ENCODE data around the gene CDR2.
"Not testable (repeated sequence)": the region's sequence is repeated elsewhere in the genome, so short reads cannot be mapped to it uniquely, and the experiment has no call there.

The CDR2 gene

DNA sequence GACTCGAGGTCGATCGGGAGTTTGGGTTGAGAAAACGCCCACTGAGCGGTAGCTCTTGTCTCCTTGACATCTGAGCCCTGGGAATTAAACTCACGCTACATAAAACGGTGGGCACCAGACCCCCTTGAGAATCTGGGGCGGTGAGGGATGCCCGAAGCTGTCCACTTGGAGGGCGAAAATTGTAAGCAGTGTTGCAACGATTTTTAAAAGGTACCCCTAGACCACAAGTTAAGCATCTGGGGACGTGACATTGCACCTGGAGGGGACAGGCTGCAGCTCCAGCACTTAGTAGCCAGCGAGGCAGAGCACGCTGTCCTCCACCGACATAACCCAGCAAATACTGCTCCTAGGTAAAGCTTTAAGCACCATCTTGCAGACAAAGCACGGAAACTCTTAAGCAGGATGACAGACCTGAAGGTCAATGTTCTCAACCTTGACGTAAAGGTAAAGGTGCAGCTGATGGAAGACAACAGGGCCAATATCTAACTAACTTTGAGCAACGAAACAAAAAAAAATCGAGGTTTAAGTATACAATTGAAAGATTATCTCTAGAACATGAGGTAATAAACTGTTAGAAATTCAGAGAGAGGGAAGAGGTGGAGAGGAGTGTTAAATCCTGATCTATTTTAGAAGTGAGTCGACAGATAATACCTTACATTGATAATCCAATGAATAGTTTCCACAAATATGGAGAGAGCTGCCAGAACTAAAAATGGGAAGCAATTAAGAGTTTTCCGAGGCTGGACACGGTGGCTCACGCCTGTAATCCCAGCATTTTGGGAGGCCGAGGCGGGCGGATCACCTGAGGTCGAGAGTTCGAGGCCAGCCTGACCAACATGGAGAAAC is 921 bp upstream of the CDR2 start:
- no peak for DNase-seq

DNA sequence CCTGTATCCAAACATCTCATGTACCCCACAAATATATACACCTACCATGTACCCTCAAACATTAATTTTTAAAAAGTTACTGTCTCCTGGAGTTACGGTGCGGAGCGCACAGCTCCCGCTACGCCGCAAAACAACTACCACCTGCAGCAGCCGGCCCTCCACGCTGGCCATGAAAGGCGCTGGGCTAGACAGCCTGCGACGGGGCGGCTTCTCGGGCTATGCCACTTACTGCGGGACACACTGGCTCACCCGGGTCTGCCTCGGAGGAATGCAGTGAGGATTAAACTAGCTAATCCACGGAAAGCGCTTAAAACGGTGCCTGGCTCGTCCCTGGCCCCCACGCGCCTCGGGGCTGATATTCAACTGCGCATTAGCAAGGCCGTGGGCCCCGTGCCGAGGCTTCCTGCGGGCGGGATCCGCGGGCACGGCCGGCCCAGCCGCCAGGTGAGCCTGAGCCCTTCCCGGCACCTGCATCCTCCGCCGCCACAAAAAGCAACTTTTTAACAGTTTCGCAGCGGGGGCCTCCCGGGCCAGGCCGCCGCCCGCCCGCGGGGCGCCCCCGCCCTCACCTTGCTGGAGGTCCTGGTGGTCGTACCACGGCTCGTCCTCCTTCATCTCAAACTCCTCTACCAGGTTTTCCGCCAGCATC is 633 bp downstream of the CDR2 start:
- DNase-seq, result peak; percentile 48

DNA sequence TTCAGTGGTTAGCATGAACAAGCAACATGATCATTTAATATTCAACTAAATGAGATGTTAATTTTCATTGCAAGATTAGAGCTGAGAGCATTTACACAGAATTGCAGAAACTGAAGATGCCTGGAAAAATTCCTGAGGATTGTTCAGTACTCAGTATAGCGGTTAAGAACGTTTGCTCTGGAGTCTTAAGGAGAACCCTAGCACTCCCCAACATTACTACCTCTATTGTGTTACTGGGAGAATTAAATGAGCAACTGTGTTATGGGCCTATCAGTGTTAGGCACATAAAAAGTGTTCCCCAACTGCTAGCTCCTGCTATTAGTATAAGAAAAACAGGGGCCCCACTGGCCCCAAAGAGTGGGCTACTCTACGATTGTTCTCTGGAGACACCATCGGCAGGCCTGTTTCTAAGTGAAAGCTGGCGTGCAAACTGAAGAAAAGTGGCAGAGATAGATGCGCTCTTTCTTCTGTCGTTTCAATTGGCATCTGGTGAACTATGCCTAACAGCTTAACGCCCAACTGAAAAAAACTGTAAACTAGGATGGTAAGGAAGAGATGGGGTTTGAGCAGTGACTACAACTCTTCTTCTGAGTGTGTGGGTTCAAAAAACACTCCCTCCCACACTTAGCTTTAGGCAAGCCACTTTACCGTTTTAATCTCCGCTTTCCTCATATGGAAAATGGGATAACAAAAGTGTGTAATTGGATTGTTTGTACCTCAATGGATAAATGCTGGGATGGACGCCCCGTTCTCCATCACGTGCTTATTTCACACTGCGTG is 1.3 kb downstream of the CDR2 start:
- DNase-seq, result no peak

- no peak for DNase-seq
These were observed 4.2 kb downstream of the CDR2 start for GRCh38 chr16:22370038-22370820.

DNA sequence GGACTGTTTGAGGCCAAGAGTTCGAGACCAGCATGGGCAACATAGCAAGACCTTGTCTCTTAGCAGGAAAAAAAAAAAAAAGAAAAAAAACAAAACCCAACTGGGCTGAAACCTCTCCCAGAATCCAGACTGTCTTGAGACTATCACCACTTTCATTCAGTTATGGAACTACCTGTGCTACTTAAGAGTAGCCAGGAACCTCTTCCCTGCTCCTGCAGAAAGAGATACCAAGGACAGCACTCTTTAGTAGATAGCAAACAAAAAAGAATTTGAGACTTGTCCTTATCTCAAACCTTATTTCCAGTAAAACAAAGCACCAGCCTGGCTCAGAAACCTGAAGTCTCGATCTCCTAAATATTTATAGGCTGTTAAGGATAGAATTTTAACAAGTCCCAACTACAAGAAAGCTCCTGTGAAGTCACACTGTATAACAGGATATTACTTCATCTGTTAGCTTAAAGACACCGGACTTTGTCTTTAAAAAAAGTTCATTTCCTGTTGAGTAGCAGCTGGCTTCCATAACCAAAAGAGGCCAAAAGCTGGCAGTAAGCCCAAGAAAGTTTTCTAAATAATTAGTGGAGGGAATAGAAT is 5.1 kb downstream of the CDR2 start:
- no peak for DNase-seq

- not testable (repeated sequence) for DNase-seq
These were observed 6.1 kb downstream of the CDR2 start for GRCh38 chr16:22368200-22368826.

GRCh38 chr16:22366889-22367288 is 7.5 kb downstream of the CDR2 start:
- no peak for DNase-seq

- DNase-seq, result no peak
These were observed 8.0 kb downstream of the CDR2 start for GRCh38 chr16:22366371-22366770.

DNA sequence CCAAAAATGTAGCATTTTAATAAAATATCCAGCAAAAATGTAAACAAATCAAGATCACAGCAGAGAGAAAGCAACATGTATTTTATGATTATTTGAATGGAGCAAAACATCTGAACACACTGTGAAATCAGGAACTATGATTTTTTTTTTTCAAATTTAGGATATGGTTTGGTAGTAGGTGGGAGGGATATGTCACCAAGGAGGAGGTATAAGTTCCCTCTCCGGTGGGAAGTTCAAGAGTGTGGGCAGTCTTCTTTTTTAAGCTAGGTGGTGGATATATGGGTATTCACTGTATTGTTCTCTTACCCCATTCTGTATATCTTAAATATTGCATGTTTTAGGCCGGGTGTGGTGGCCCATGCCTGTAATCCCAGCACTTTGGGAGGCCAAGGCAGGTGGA is 10.2 kb downstream of the CDR2 start:
- DNase-seq, result no peak

DNA sequence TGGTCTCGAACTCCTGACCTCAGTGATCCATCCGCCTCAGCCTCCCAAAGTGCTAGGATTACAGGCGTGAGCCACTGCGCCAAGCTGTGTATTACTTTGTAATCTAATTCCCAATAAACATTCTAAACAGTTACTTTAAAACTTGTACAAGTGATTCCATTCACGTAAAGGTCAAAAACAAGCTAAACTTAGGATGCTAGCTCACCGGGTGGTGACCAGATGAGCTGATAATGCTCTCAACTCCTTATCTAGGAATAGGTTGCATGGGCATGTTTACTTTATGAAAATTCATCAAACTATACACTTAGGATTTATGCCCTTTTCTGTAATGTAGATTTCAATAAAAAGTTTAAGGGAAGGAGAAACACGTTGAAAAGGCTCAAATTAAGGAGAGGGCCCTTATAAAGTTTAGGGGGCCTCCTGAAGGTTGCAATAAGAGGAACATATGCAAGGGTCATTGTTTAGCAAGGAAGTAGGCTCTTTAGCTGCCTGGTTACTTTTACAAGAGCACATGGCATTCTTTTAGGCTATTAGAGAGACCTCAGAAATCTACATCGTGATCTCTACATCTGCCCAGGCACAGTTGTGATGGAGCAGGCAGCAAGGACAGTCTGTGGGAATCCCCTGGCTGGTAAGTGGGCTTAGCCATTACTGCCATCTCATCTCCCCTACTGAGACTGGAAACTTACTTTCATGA is 13.3 kb downstream of the CDR2 start:
- DNase-seq, result no peak

DNA sequence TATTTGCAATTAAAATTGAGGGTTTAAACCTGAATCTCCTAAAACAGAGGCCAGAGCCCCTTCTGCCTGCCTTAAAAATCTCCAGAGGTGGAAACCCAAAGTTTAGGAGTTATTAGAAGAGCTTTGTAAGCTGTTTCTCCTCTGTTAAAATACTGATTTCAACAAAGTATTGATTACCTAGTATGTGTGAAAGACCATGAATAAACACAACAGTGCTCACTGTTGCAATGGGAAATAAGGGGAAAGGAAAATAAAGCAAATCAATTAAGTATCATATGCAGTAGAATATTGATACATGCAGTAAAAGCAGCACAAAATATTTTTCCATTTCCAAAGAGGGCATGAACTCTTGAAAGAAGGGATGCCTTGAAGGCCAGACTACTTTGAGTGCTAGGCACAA is 14.7 kb downstream of the CDR2 start:
- no peak for DNase-seq

DNA sequence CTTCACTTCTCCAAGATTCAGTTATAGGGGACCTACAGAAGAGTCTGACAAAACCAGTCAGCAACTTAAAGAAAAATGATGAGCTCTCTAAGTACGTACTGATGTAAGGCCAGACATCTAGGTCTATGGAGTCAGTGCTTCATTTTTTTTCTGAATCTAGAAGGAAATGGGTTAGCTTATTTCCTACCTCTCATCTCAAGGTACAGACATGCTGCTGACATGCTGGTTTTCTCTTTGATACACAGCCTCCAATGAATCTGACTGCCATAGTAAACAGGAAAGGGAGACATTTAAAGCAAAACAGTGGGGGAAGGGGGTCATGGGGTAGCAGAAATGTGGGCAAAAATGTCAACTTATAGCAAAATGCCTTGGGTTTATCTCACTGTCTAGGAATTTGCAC is 16.4 kb downstream of the CDR2 start:
- no peak for DNase-seq

- DNase-seq, result no peak
These were observed 16.8 kb downstream of the CDR2 start for GRCh38 chr16:22357635-22357971.

DNA sequence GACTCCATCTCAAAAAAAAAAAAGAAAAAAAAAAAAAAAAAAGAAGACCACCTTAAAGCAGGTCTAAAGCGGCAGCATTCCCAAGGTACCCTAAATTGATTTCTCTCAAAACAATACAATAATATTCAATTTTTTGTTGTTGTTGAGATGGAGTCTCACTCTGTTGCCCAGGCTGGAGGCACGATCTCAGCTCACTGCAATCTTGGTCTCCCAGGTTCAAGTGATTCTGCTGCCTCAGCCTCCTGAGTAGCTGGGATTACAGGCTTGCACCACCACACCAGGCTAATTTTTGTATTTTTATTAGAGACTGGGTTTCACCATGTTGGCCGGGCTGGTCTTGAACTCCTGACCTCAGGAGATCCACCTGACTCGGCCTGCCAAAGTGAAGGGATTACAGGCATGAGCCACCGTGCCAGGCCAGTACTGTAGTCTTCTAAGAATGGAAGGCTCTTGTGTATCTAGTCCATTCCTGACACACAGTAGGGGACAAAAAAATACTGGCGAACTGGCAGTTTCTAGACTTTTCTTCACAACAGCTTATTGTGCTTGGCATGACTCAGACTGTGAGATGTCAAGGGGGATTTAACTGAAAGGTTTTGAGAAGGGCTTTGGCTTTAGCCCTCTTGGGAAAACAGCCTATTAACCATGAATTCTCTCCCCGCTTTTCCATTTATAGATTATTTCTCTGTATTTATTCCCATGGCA is 17.3 kb downstream of the CDR2 start:
- no peak for DNase-seq

- DNase-seq, result no peak
These were observed 18.9 kb downstream of the CDR2 start for GRCh38 chr16:22355487-22355908.

DNA sequence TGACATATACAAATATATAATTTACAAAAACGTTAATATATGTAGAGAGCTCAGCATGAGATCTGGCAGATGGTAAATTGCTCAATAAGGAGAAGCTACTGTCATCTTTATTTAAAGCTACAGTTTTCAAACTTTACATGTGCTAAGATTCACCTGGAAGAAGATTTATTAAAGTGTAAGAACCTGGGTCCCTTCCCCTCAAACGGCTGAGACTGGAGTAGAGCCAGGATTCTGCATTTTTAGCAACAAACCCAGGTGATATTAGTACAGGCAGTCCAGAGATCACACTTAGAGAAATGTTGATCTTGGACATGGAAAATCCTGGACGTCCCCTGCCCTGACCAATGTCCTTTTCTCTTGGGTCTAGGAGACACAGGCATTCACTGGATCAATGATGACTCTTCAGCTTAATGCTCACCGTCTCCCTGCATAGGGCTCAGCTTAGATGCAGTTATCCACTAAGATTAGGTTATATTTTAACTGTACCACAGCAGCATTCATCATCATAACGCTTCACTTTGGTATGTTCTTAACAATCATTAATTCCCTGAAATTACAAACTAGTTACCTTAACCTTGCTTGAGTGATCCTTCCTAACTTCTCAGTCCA is 20.4 kb downstream of the CDR2 start:
- DNase-seq, result no peak

DNA sequence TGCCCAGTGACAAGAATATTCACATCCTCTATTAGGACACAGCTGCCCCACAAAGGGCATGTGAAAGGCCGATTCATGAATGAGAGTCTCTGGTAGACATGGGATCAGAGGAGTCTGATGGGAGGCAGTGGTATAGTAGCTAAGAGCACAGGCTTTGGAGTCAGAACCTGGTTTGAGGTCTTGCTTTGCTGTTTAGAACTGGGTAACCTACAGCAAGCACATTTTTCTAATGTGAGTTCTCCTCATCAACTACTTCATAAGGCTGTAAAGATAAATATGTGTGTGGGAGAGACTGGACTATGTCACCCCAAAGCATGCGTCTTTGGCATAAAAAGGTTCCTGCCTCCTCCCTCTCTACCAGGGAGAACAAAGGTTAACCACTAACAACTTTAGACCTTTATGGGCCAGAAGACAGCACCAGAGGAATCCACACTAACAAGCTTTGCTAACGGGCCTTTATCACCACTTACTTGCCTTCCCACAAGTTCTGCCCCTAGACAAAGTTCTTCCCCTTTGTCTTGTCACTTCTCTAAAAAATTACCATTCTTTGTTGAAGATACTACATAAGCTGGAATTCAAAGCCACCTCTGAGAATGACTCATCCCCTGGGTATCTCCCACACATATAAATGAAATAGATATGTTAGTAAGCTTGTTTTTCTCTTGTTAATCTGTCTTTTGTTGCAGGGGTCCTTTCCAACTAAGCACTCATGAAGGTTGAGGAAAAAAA is 21.1 kb downstream of the CDR2 start:
- DNase-seq, result no peak

DNA sequence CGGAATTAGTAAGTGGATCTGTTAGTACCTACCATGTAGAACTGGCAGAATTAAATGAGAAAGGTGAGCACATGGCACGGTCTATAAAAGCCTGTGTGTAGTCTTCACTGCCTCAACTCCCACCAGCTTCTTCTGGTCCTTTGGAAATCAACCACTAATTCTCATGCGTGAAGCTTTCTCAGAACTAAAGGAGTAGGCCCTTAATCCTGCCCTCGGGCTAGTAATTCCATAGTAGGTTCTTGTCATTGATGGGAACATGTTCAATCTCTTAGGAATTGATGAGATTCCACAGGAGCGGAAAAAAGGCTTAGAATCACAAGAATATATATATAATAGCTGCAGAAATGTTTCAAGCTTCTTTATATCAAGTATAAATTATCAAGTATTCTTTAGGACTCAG is 21.7 kb downstream of the CDR2 start:
- no peak for DNase-seq

DNA sequence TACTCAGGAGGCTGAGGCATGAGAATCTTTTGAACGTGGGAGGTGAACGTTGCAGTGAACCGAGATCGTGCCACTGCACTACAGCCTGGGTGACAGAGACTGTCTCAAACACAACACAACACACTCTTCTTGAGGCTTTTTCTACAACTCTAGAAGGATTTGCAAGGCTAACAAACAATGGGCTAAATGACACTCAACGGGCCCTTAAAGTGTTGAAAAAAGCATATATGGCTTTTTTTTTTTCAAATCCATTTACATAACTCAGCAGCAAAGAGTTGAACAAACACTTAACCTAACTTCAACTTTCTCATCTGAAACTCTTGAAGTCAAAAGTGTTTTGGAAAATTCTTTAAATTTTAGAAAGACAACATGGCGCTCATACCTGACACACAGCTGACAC is 22.3 kb downstream of the CDR2 start:
- no peak for DNase-seq

DNA sequence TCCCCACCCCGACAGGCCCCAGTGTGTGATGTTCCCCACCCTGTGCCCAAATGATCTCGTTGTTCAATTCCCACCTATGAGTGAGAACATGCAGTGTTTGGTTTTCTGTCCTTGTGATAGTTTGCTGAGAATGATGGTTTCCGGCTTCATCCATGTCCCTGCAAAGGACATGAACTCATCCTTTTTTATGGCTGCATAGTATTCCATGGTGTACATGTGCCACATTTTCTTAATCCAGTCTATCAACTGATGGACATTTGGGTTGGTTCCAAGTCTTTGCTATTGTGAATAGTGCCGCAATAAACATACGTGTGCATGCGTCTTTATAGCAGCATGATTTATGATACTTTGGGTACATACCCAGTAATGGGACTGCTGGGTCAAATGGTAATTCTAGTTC is 23.4 kb downstream of the CDR2 start:
- DNase-seq, result not testable (repeated sequence)
